Measurements from ENCODE around the gene FPGS. TPM values are rescaled to one million over a fixed set of nuclear protein-coding genes. Genes with fewer than 3 reads are reported as not detected.

The FPGS gene
- polyA plus RNA-seq, 1 donor (not counting 4 experiments of a cell fraction or from before 2014, with no cell fraction given), result 38.2 TPM

GRCh38 chr9:127773981-127774380, 28.7 kb upstream of the FPGS start:
- TF ChIP-seq, protein P1, sequence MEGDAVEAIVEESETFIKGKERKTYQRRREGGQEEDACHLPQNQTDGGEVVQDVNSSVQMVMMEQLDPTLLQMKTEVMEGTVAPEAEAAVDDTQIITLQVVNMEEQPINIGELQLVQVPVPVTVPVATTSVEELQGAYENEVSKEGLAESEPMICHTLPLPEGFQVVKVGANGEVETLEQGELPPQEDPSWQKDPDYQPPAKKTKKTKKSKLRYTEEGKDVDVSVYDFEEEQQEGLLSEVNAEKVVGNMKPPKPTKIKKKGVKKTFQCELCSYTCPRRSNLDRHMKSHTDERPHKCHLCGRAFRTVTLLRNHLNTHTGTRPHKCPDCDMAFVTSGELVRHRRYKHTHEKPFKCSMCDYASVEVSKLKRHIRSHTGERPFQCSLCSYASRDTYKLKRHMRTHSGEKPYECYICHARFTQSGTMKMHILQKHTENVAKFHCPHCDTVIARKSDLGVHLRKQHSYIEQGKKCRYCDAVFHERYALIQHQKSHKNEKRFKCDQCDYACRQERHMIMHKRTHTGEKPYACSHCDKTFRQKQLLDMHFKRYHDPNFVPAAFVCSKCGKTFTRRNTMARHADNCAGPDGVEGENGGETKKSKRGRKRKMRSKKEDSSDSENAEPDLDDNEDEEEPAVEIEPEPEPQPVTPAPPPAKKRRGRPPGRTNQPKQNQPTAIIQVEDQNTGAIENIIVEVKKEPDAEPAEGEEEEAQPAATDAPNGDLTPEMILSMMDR (optimal IDR thresholded peaks at IDR 0.05 in 1 of 3, IDR thresholded peaks at IDR 0.05 in 1 of 3, conservative IDR thresholded peaks at IDR 0.05 in 1 of 3; ENCODE audit: extremely low read depth in 1 of 3, insufficient read depth in 2 of 3, low read length in 3 of 3), result no peak
- no peak for TF ChIP-seq EZH2 (IDR thresholded peaks at IDR 0.05; ENCODE audit: low read length)
- Histone ChIP-seq H3K9me3 (ENCODE audit: control insufficient read depth, low read depth, low read length) (no peaks in the 10 kb centered on the region), H3K79me2 (ENCODE audit: control insufficient read depth, insufficient read depth, low read length) (no peaks in the 10 kb centered on the region), H3K4me3 (ENCODE audit: control insufficient read depth in 2 of 3, extremely low read depth in 1 of 3, insufficient read depth in 2 of 3, low read depth in 1 of 3, low read length in 3 of 3) (no peak overlapping the region), H3K4me1 (ENCODE audit: control insufficient read depth, extremely low read depth, insufficient read depth, low read length) (peaks cover 10% of the 10 kb centered on the region), H3K9me1 (ENCODE audit: control insufficient read depth, extremely low read depth, insufficient read depth, low read length) (no peaks in the 10 kb centered on the region), H3K4me2 (ENCODE audit: control insufficient read depth, extremely low read depth, insufficient read depth, low read depth, low read length) (no peak overlapping the region), H2AFZ (ENCODE audit: control insufficient read depth, low read length) (no peak overlapping the region), H3K36me3 (ENCODE audit: control insufficient read depth in 2 of 2, extremely low read depth in 1 of 2, insufficient read depth in 2 of 2, low read length in 2 of 2) (no peaks in the 10 kb centered on the region), H3K9ac (ENCODE audit: control insufficient read depth, extremely low read depth, insufficient read depth, low read length) (no peak overlapping the region), H3K27me3 (ENCODE audit: control insufficient read depth, extremely low read depth, insufficient read depth, low read length) (no peaks in the 10 kb centered on the region), H4K20me1 (ENCODE audit: control insufficient read depth, extremely low read depth, insufficient read depth, low read length) (no peaks in the 10 kb centered on the region), H3K27ac (ENCODE audit: control insufficient read depth, insufficient read depth, low read length) (no peak overlapping the region)
- dilution Hi-C loops (cut with MboI; ENCODE audit: extremely low pct_ligation_motif_present, low sequenced_read_pairs), result no loop called here
- FAIRE-seq, result no peak
- no peak for DNase-seq (ENCODE audit: low read depth, low spot score)

DNA sequence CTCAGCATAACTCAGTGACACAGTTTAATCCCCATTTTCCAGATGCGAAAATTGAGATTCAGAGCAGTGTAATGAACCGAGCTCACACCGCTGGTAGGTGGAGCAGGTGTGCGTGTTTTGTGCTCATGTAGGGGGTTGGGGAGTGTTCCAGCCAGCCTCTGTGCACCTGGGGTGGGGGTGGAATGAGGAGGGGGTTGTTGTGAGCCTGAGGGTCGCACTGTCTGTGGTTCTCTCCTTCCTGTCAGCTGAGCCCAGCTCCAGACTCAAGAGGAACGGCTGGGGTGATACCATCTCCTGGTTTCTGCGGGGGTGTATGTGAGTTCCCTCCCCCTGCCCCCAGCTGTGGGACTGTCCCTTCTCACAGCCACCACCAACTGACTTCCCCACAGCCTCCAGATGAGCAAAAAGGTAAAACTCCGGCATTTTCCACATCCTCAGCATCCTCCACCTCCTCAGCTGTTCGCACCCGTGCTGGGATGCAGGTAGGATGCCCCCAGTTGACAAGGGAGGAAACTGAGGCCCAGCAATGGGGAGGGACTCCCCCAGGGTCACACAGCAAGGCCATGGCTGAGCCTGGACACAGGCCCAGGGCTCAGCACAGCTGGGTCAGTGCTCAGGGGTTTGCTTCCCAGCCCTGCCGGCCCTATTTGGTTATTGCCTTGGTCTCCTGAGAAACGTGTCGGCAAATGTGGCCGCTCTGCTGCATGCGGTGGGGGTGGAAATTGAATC, 26.3 kb upstream of the FPGS start:
- peaks cover 3% of the 10 kb centered on the region for H3K4me1 ChIP-seq (ENCODE audit: control insufficient read depth, extremely low read depth, insufficient read depth, low read length)
- H3K9me3 ChIP-seq (ENCODE audit: control insufficient read depth, low read depth, low read length), result no peaks in the 10 kb centered on the region
- no peak overlapping the region for H3K27ac ChIP-seq (ENCODE audit: control insufficient read depth, insufficient read depth, low read length)
- no peaks in the 10 kb centered on the region for H4K20me1 ChIP-seq (ENCODE audit: control insufficient read depth, extremely low read depth, insufficient read depth, low read length)
- no peaks in the 10 kb centered on the region for H3K9me1 ChIP-seq (ENCODE audit: control insufficient read depth, extremely low read depth, insufficient read depth, low read length)
- no peaks in the 10 kb centered on the region for H3K36me3 ChIP-seq (ENCODE audit: control insufficient read depth in 2 of 2, extremely low read depth in 1 of 2, insufficient read depth in 2 of 2, low read length in 2 of 2)
- no peak for TF ChIP-seq EZH2 (IDR thresholded peaks at IDR 0.05; ENCODE audit: low read length)
- TF ChIP-seq, protein P1 (optimal IDR thresholded peaks at IDR 0.05 in 1 of 3, IDR thresholded peaks at IDR 0.05 in 1 of 3, conservative IDR thresholded peaks at IDR 0.05 in 1 of 3; ENCODE audit: extremely low read depth in 1 of 3, insufficient read depth in 2 of 3, low read length in 3 of 3), result no peak
- H2AFZ ChIP-seq (ENCODE audit: control insufficient read depth, low read length), result no peak overlapping the region
- FAIRE-seq, result no peak
- H3K27me3 ChIP-seq (ENCODE audit: control insufficient read depth, extremely low read depth, insufficient read depth, low read length), result no peaks in the 10 kb centered on the region
- dilution Hi-C loops (cut with MboI; ENCODE audit: extremely low pct_ligation_motif_present, low sequenced_read_pairs), result no loop called here
- H3K4me3 ChIP-seq (ENCODE audit: control insufficient read depth in 2 of 3, extremely low read depth in 1 of 3, insufficient read depth in 2 of 3, low read depth in 1 of 3, low read length in 3 of 3), result no peak overlapping the region
- H3K4me2 ChIP-seq (ENCODE audit: control insufficient read depth, extremely low read depth, insufficient read depth, low read depth, low read length), result no peak overlapping the region
- H3K79me2 ChIP-seq (ENCODE audit: control insufficient read depth, insufficient read depth, low read length), result no peaks in the 10 kb centered on the region
- no peak for DNase-seq (ENCODE audit: low read depth, low spot score)
- H3K9ac ChIP-seq (ENCODE audit: control insufficient read depth, extremely low read depth, insufficient read depth, low read length), result no peak overlapping the region
